Ovary (tissue), 9 donors: ENCODE measurements around the gene CCN6. TPM values are rescaled to one million over a fixed set of nuclear protein-coding genes. Genes with fewer than 3 reads are reported as not detected.

ENCODE experiments used
- DNase-seq, 5 donors: peaks; one replicate each; pipeline ENCODE4 v3.0.0-alpha.2; 2019 to 2020
- H3K27ac ChIP-seq, 2 donors: fragments of 200-600 bp; one replicate each; pipeline versions ENCODE4 v1.5.1 to v1.8.0; 2019 to 2022
- H3K27me3 ChIP-seq: fragments of 200-600 bp; one replicate; pipeline ENCODE4 v1.8.0; 2022
- H3K36me3 ChIP-seq: fragments of 200-600 bp; sonication (generic); one replicate; pipeline ENCODE4 v1.5.1; 2019
- H3K4me1 ChIP-seq: one replicate; pipeline ENCODE4 v1.8.1; 2013; ENCODE audit warnings: mild to moderate bottlenecking, moderate library complexity; ENCODE audit not compliant: insufficient read depth
- H3K4me3 ChIP-seq: fragments of 200-600 bp; sonication (generic); one replicate; pipeline ENCODE4 v1.5.1; 2017
- H3K9me3 ChIP-seq, 2 donors: fragments of 200-600 bp in 1 of 2; sonication (generic) in 1 of 2; one replicate each; pipeline versions ENCODE4 v1.5.1 to v1.8.1; 2013 to 2019; ENCODE audit warnings: mild to moderate bottlenecking in 1 of 2, moderate library complexity in 1 of 2
- EP300 ChIP-seq: sonication (generic); formaldehyde crosslinking; IDR thresholded peaks from one replicate; pipeline ENCODE4 v1.6.1; 2017; ENCODE audit warnings: antibody characterized with exemption
- POLR2A ChIP-seq: fragments of 450-650 bp; IDR thresholded peaks from one replicate; pipeline ENCODE4 v1.6.1; 2017; ENCODE audit warnings: antibody characterized with exemption, mild to moderate bottlenecking, moderate library complexity
- WGBS, 3 donors: extraction: QIAGEN DNeasy Blood & Tissue Kit in 1 of 3; methylation state at CpG; one replicate each; pipeline versions ENCODE4 v1.1.5 to v1.1.7; 2013 to 2017; 5-methylcytosine and 5-hydroxymethylcytosine counted together
- intact Hi-C, 4 donors: fragments of 100-400 bp; cut with DNase I; formaldehyde crosslinking; loops; one replicate each; pipeline versions ENCODE4 v1.11.0 to v1.15.1; 2022 to 2023
- polyA plus RNA-seq, 2 donors: library from polyadenylated mRNA; stranded (reverse); fragments of 200-250 nt in 1 of 2; fragments of 350-450 nt in 1 of 2; fragmentation: Illumina TruSeq in 1 of 2; extraction: RNeasy Lipid Tissue Mini Kit (QIAGEN cat#74804) in 1 of 2; gene quantifications; one replicate each; pipeline ENCODE4 v1.2.3, GENCODE V29; 2013 to 2014
- total RNA-seq, 7 donors: library from RNA; depleted of rRNA in 2 of 7; stranded (reverse); fragments of >200 nt in 2 of 7; fragmentation: NEBNext Ultra II Directional in 3 of 7; extraction: Animal tissue kit (Norgen Biotek cat#: 25700) in 3 of 7; gene quantifications; one replicate each; pipeline versions ENCODE4 v1.1.0 to v1.2.4, GENCODE V29; 2016 to 2023
- TF ChIP-seq, protein P1 (sequence below), 3 donors: fragments of 450-650 bp in 2 of 3; fragments of 200-600 bp in 1 of 3; IDR thresholded peaks; one replicate each; pipeline versions ENCODE4 v1.5.1 to v1.8.0; 2016 to 2022; ENCODE audit warnings: antibody characterized with exemption in 3 of 3, mild to moderate bottlenecking in 1 of 3
- donor health status: DM: no; HTN: no; CAD: no; lungs with moderate emphysema.
- donor health status: DM: no; HTN: no; CAD: no.
- donor health status: Bipolar disorder and iron deficiency.
- donor health status: DM: yes; HTN: yes; CAD: no.
- donor health status: DM: no; HTN: no; CAD: no.
- donor health status: DM: yes; HTN: yes; CAD: no.

Gene CCN6
- total and polyA plus RNA-seq, 9 donors: 0.25 to 2.2 (median 1.3) TPM; not detected in 6

DNA sequence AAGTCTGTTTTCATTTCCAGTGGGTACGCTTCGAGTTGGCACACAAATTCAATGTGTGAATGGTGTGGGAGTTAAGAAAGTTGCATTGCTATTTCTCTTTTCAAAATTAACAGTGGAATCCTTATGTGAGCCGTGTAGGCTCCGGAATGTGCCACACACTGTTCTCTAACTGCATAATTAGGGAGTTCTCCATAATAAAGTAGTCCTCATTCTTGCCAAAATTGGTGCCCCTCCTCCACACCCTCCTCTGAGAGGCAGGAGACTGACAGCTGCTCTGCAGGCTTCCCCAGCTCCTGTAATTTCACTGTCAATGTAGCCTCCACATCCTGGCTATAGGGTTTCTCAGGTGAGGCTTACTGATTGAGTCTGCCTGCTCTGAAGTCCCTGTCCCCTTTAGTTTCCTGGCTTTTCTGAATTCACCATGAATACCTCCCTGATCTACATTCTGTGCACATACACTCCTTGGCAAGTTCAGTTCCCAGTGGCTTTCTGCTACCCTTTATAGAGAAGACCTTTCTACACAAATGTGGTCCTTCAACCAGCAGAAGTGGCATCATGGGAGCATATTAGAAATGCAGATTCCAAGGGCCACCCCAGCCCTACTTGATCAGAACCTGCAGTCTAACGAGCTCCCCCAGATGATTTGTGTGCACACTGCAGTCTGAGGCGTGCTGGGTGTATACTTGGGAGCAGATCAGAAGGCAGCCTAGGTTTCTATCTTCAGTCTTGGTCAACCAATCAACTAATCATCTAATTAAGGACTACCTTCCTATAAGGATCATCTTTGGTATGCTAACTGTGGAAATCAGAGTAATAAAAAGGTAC, 19.9 kb upstream of the CCN6 start:
- WGBS, 3 donors: 58 to 70% (median 63%) methylated on average over 6 of the region's 6 CpGs
- intact Hi-C loops: no loop called here
- no peak for DNase-seq
- H3K36me3 ChIP-seq: no peaks in the 10 kb centered on the region
- H3K9me3 ChIP-seq: no peaks in the 10 kb centered on the region
- no peaks in the 10 kb centered on the region for H3K27me3 ChIP-seq
- TF ChIP-seq, protein P1, sequence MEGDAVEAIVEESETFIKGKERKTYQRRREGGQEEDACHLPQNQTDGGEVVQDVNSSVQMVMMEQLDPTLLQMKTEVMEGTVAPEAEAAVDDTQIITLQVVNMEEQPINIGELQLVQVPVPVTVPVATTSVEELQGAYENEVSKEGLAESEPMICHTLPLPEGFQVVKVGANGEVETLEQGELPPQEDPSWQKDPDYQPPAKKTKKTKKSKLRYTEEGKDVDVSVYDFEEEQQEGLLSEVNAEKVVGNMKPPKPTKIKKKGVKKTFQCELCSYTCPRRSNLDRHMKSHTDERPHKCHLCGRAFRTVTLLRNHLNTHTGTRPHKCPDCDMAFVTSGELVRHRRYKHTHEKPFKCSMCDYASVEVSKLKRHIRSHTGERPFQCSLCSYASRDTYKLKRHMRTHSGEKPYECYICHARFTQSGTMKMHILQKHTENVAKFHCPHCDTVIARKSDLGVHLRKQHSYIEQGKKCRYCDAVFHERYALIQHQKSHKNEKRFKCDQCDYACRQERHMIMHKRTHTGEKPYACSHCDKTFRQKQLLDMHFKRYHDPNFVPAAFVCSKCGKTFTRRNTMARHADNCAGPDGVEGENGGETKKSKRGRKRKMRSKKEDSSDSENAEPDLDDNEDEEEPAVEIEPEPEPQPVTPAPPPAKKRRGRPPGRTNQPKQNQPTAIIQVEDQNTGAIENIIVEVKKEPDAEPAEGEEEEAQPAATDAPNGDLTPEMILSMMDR (IDR thresholded peaks at IDR 0.05): no peak
- TF ChIP-seq POLR2A (no peak), EP300 (no peak)
- no peak overlapping the region for H3K4me3 ChIP-seq
- no peak overlapping the region for H3K27ac ChIP-seq
- H3K4me1 ChIP-seq: peaks cover 4% of the 10 kb centered on the region

DNA sequence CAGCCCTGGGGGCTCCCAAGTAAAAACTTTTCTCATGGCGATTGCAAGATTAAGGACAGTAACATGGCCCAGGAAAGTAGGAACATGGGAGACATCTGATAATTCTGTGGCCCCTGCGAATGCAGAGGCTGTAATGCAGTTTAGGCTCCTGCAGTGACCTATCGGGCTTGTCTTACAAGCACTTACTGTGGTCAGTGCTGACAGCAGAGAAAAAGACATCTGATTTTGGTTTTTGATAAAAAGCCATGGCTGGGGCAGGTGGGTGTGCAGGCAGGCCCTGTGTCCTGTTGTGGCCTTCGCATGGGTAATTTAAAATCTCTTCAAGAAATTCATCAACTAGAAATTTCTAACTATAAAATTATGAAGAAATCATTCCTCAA, 19.3 kb upstream of the CCN6 start:
- WGBS, 3 donors: 96 to 98% (median 97%) methylated on average over 4 of the region's 4 CpGs
- H3K4me1 ChIP-seq: peaks cover 4% of the 10 kb centered on the region
- TF ChIP-seq, protein P1 (IDR thresholded peaks at IDR 0.05): no peak
- no peaks in the 10 kb centered on the region for H3K9me3 ChIP-seq
- no peak overlapping the region for H3K4me3 ChIP-seq
- DNase-seq: no peak
- no peaks in the 10 kb centered on the region for H3K27me3 ChIP-seq
- no peak overlapping the region for H3K27ac ChIP-seq
- intact Hi-C loops: no loop called here
- no peaks in the 10 kb centered on the region for H3K36me3 ChIP-seq

DNA sequence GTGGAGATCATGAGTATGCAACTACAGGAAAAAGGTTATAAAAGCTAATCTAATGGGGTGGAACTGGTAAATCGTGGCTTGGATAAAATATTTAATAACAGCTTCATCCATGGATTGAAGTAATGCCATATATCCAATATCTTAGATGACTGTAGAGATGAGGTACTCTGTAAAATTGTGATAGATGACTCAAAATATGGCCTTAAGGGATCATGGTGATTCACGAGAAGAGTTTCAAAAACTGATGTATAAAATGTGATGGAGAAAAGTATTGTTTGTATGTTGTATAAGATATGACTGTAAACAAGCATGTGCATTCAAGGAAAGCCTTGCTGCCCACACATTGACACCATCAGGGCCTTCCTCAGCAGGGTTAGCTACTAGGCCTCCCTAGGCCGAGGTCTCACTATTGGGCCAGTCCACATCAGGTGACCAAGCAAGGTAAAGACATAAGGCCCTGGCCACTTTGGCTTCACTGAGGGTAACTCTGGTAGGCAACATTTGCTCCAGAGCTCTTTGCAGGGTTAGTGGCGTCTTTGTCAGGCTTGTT, 17.7 kb upstream of the CCN6 start:
- TF ChIP-seq EP300: no peak
- TF ChIP-seq, protein P1 (IDR thresholded peaks at IDR 0.05): no peak
- TF ChIP-seq POLR2A: no peak
- Histone ChIP-seq H3K27ac (no peak overlapping the region), H3K4me3 (no peak overlapping the region), H3K27me3 (no peaks in the 10 kb centered on the region), H3K36me3 (no peaks in the 10 kb centered on the region), H3K4me1 (peaks cover 2% of the 10 kb centered on the region), H3K9me3 (no peaks in the 10 kb centered on the region)
- intact Hi-C loops: no loop called here
- 84 to 95% (median 94%) methylated on average over 4 of the region's 4 CpGs for WGBS, 3 donors
- DNase-seq: no peak

DNA sequence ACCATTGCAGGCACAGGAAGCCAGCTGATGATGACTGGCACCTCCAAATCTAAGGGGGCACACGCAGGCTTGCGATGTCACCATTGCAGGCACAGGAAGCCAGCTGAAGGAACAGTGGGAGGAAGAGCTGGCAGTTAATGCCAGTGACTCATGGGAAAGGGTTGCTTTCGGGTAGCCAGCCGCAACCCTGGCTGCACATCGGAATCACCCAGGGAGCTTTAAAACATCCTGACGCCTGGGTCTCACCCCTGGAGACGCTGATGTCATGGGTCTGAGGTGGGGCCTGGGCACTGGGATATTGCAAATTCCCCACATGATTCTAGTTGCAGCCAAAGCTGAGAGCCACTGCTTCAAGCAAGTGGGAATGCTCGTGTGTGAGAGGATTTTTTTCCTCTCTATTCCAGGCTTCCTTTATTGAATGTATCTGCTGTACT, 16.1 kb upstream of the CCN6 start:
- intact Hi-C loops: no loop called here
- Histone ChIP-seq H3K4me3 (no peak overlapping the region), H3K27ac (no peak overlapping the region), H3K4me1 (no peaks in the 10 kb centered on the region), H3K27me3 (no peaks in the 10 kb centered on the region), H3K9me3 (no peaks in the 10 kb centered on the region), H3K36me3 (no peaks in the 10 kb centered on the region)
- WGBS, 3 donors: 68 to 83% (median 75%) methylated on average over 8 of the region's 8 CpGs
- TF ChIP-seq, protein P1 (IDR thresholded peaks at IDR 0.05): no peak
- peak in 1 of 5 donors; percentile 70 for DNase-seq
